H1 (cell line): ENCODE measurements around the gene NUDCD2. TPM values are rescaled to one million over a fixed set of nuclear protein-coding genes. Genes with fewer than 3 reads are reported as not detected.

ENCODE experiments used
- CTCF ChIA-PET: fragments of 300-600 bp; sonication (Branson Sonifier 250); formaldehyde crosslinking; loops from one replicate; lab custom pipeline; 2021; ENCODE audit not compliant: partially characterized antibody; lab: Charles Lee
- POLR2A ChIA-PET: fragments of 300-600 bp; sonication (Branson Sonifier 250); formaldehyde crosslinking; loops from one replicate; lab custom pipeline; 2021; ENCODE audit warnings: inconsistent platforms; ENCODE audit not compliant: partially characterized antibody; lab: Charles Lee
- DNase-seq, 2 experiments: peaks; one replicate each; pipeline versions ENCODE4 v3.0.0 to v3.0.0-alpha.2; 2010 to 2022; ENCODE audit warnings: low spot score in 2 of 2, low read depth in 1 of 2, mixed read lengths in 1 of 2
- FAIRE-seq: peaks from 2 replicates; lab custom pipeline; 2011; peaks lifted over from hg19 to GRCh38; lab: Jason Lieb, UNC
- H2AFZ ChIP-seq: 2 replicates; pipeline ENCODE4 v1.8.1; 2012; ENCODE audit warnings: low read length, inconsistent platforms
- H2AK5ac ChIP-seq: 2 replicates; pipeline ENCODE4 v1.6.1; 2013; ENCODE audit warnings: low read depth, low read length
- H2BK120ac ChIP-seq: replicated peaks from 2 replicates; pipeline ENCODE3; 2013; ENCODE audit warnings: low read depth, low read length, inconsistent platforms
- H2BK12ac ChIP-seq: 2 replicates; pipeline ENCODE4 v1.6.1; 2013; ENCODE audit warnings: low read depth, low read length
- H2BK15ac ChIP-seq: 2 replicates; pipeline ENCODE4 v1.6.1; 2013; ENCODE audit warnings: low read length
- H2BK20ac ChIP-seq: 2 replicates; pipeline ENCODE4 v1.6.1; 2013; ENCODE audit warnings: low read length
- H2BK5ac ChIP-seq: 2 replicates; pipeline ENCODE4 v1.6.1; 2013; ENCODE audit warnings: low read depth, low read length
- H3K14ac ChIP-seq: 2 replicates; pipeline ENCODE4 v1.6.1; 2013; ENCODE audit warnings: inconsistent platforms; ENCODE audit not compliant: insufficient read length
- H3K18ac ChIP-seq: 2 replicates; pipeline ENCODE4 v1.6.1; 2013; ENCODE audit warnings: low read length; ENCODE audit errors: extremely low read depth
- H3K23ac ChIP-seq: 2 replicates; pipeline ENCODE4 v1.6.1; 2013; ENCODE audit warnings: inconsistent platforms; ENCODE audit not compliant: insufficient read length
- H3K23me2 ChIP-seq: 2 replicates; pipeline ENCODE4 v1.6.1; 2013; ENCODE audit warnings: low read depth, low read length
- H3K27ac ChIP-seq: 2 replicates; pipeline ENCODE4 v1.6.1; 2011; ENCODE audit warnings: low read depth, low read length, inconsistent platforms
- H3K27me3 ChIP-seq, 4 experiments: replicated peaks in 1 of 4; 1 replicate in 1 of 4; 2 replicates in 3 of 4; pipeline versions ENCODE4 v1.6.1 to v1.8.1; 2011 to 2013; ENCODE audit warnings: low read length in 3 of 4, mild to moderate bottlenecking in 3 of 4, inconsistent platforms in 2 of 4, mixed read lengths in 2 of 4, moderate library complexity in 1 of 4; ENCODE audit not compliant: control insufficient read depth in 3 of 4, insufficient read depth in 3 of 4; ENCODE audit errors: extremely low read depth in 1 of 4
- H3K36me3 ChIP-seq, 4 experiments: 2 replicates each; pipeline versions ENCODE4 v1.6.1 to v1.8.1; 2011 to 2013; ENCODE audit warnings: mild to moderate bottlenecking in 4 of 4, low read length in 3 of 4, moderate library complexity in 2 of 4, control low read depth in 1 of 4, inconsistent platforms in 1 of 4; ENCODE audit not compliant: insufficient read depth in 4 of 4, control insufficient read depth in 2 of 4
- H3K4ac ChIP-seq: replicated peaks from 2 replicates; pipeline ENCODE3; 2013; ENCODE audit warnings: low read length, low read depth, mixed read lengths, inconsistent platforms; ENCODE audit not compliant: insufficient read length
- H3K4me1 ChIP-seq, 4 experiments: replicated peaks in 1 of 4; 1 replicate in 1 of 4; 2 replicates in 3 of 4; pipeline versions ENCODE4 v1.6.1 to v1.8.1; 2011 to 2013; ENCODE audit warnings: low read length in 3 of 4, inconsistent platforms in 2 of 4, mixed read lengths in 1 of 4; ENCODE audit not compliant: insufficient read depth in 4 of 4, control insufficient read depth in 3 of 4
- H3K4me2 ChIP-seq, 2 experiments: 2 replicates each; pipeline versions ENCODE4 v1.6.1 to v1.8.1; 2011 to 2013; ENCODE audit warnings: low read depth in 2 of 2, low read length in 2 of 2, control low read depth in 1 of 2, inconsistent platforms in 1 of 2, mild to moderate bottlenecking in 1 of 2; ENCODE audit not compliant: insufficient read depth in 1 of 2
- H3K4me3 ChIP-seq, 4 experiments: fragments of 200-600, 300-600 bp in 1 of 4; sonication (generic), shearing (Covaris generic), sonication (Bioruptor Twin) in 1 of 4; 2 replicates each; pipeline versions ENCODE4 v1.5.1 to v1.8.1; 2011 to 2016; ENCODE audit warnings: low read length in 4 of 4, low read depth in 3 of 4, control low read depth in 2 of 4, inconsistent platforms in 2 of 4, mild to moderate bottlenecking in 2 of 4, mixed read lengths in 1 of 4, moderate library complexity in 1 of 4; ENCODE audit not compliant: insufficient read depth in 2 of 4; ENCODE audit errors: extremely low read depth in 1 of 4
- H3K56ac ChIP-seq: replicated peaks from 2 replicates; pipeline ENCODE3; 2013; ENCODE audit warnings: low read depth, mild to moderate bottlenecking, mixed read lengths, low read length, inconsistent platforms; ENCODE audit not compliant: insufficient read length
- H3K79me1 ChIP-seq: 2 replicates; pipeline ENCODE4 v1.6.1; 2013; ENCODE audit warnings: low read depth, low read length, control low read depth
- H3K79me2 ChIP-seq, 2 experiments: 2 replicates each; pipeline versions ENCODE4 v1.6.1 to v1.8.1; 2012 to 2013; ENCODE audit warnings: low read length in 2 of 2, mild to moderate bottlenecking in 2 of 2, inconsistent platforms in 1 of 2; ENCODE audit not compliant: insufficient read depth in 2 of 2, control insufficient read depth in 1 of 2
- H3K9ac ChIP-seq, 4 experiments: replicated peaks in 1 of 4; 1 replicate in 1 of 4; 2 replicates in 3 of 4; pipeline versions ENCODE4 v1.6.1 to v1.8.1; 2011 to 2013; ENCODE audit warnings: low read depth in 3 of 4, low read length in 3 of 4, control low read depth in 2 of 4, mild to moderate bottlenecking in 2 of 4, moderate library complexity in 2 of 4, inconsistent platforms in 1 of 4; ENCODE audit errors: extremely low read depth in 1 of 4
- H3K9me3 ChIP-seq, 2 experiments: 2 replicates each; pipeline versions ENCODE4 v1.6.1 to v1.8.1; 2012 to 2013; ENCODE audit warnings: mild to moderate bottlenecking in 2 of 2, moderate library complexity in 2 of 2, control low read depth in 1 of 2, inconsistent platforms in 1 of 2, low read depth in 1 of 2, low read length in 1 of 2, mixed read lengths in 1 of 2; ENCODE audit not compliant: insufficient read depth in 2 of 2
- H4K20me1 ChIP-seq, 2 experiments: replicated peaks in 1 of 2; 2 replicates each; pipeline versions ENCODE3 to v1.8.1; 2011 to 2013; ENCODE audit warnings: inconsistent platforms in 2 of 2, low read length in 2 of 2, mild to moderate bottlenecking in 1 of 2; ENCODE audit not compliant: insufficient read depth in 2 of 2, control insufficient read depth in 1 of 2
- H4K5ac ChIP-seq: 2 replicates; pipeline ENCODE4 v1.6.1; 2013; ENCODE audit warnings: low read length, low read depth, mixed read lengths, inconsistent platforms; ENCODE audit not compliant: insufficient read length
- H4K8ac ChIP-seq: 2 replicates; pipeline ENCODE4 v1.8.0; 2013; ENCODE audit warnings: mild to moderate bottlenecking, moderate library complexity, low read length, inconsistent platforms; ENCODE audit not compliant: insufficient read depth; ENCODE audit errors: extremely low read depth
- H4K91ac ChIP-seq: replicated peaks from 2 replicates; pipeline ENCODE3; 2013; ENCODE audit warnings: low read length, mixed read lengths, inconsistent platforms; ENCODE audit not compliant: insufficient read length
- ATF3 ChIP-seq: IDR thresholded peaks from 2 replicates; pipeline ENCODE4 v1.6.1; 2011; ENCODE audit warnings: low read depth, mild to moderate bottlenecking, low read length; ENCODE audit not compliant: insufficient read depth
- EP300 ChIP-seq, 2 experiments: IDR thresholded peaks; 1 replicate in 1 of 2; 2 replicates in 1 of 2; pipeline ENCODE4 v1.6.1; 2011 to 2012; ENCODE audit warnings: low read depth in 2 of 2, low read length in 2 of 2, mild to moderate bottlenecking in 2 of 2, borderline replicate concordance in 1 of 2, inconsistent platforms in 1 of 2, moderate library complexity in 1 of 2
- EZH2 ChIP-seq: fragments of 200-600 bp; sonication (generic); IDR thresholded peaks from 2 replicates; pipeline ENCODE4 v1.7.1; 2012; ENCODE audit warnings: low read depth, mild to moderate bottlenecking, moderate library complexity, low read length, inconsistent platforms; ENCODE audit not compliant: severe bottlenecking
- FOSL1 ChIP-seq: IDR thresholded peaks from 2 replicates; pipeline ENCODE4 v1.6.1; 2011; ENCODE audit warnings: mild to moderate bottlenecking, low read depth, low read length, moderate library complexity; ENCODE audit not compliant: insufficient read depth
- JUN ChIP-seq: IDR thresholded peaks from 2 replicates; pipeline ENCODE4 v1.6.1; 2011; ENCODE audit warnings: low read depth, mild to moderate bottlenecking, improper control_type of control experiment, low read length
- KDM5A ChIP-seq: fragments of 200-600 bp; IDR thresholded peaks from 2 replicates; pipeline ENCODE4 v1.7.1; 2012; ENCODE audit warnings: mild to moderate bottlenecking, low read length, inconsistent platforms, mixed read lengths
- MAFK ChIP-seq: IDR thresholded peaks from 2 replicates; pipeline ENCODE4 v1.6.1; 2012; ENCODE audit warnings: low read depth, mild to moderate bottlenecking, improper control_type of control experiment, low read length
- NRF1 ChIP-seq: IDR thresholded peaks from 2 replicates; pipeline ENCODE4 v1.6.1; 2011; ENCODE audit warnings: mild to moderate bottlenecking, low read depth, low read length, improper control_type of control experiment
- PHF8 ChIP-seq: fragments of 200-600 bp; sonication (generic); conservative IDR thresholded peaks from 2 replicates; pipeline ENCODE4 v1.7.1; 2012; ENCODE audit warnings: low read depth, mild to moderate bottlenecking, inconsistent platforms, low read length, moderate library complexity
- SIN3A ChIP-seq, 2 experiments: IDR thresholded peaks in 1 of 2; conservative IDR thresholded peaks in 1 of 2; 2 replicates each; pipeline ENCODE4 v1.6.1; 2011 to 2012; ENCODE audit warnings: low read length in 2 of 2, improper control_type of control experiment in 1 of 2, low read depth in 1 of 2, mild to moderate bottlenecking in 1 of 2
- WGBS, 2 experiments: shearing (Covaris generic) in 1 of 2; methylation state at CpG; one replicate each; pipeline versions ENCODE4 v1.1.6 to v1.1.7; 2013 to 2015; ENCODE audit warnings: low lambda C conversion rate in 2 of 2, mixed read lengths in 2 of 2, inconsistent platforms in 1 of 2, low coverage in 1 of 2, missing lambda C conversion rate in 1 of 2; ENCODE audit not compliant: insufficient replicate concordance in 2 of 2, insufficient coverage in 1 of 2, insufficient read length in 1 of 2; ENCODE audit errors: extremely low coverage in 1 of 2, missing lambda C conversion rate in 1 of 2; 5-methylcytosine and 5-hydroxymethylcytosine counted together
- polyA plus RNA-seq, 7 experiments: library from polyadenylated mRNA; depleted of rRNA in 3 of 7; stranded (reverse) in 5 of 7; unstranded in 2 of 7; fragments of >200 nt in 5 of 7; fragments of 200-250 nt in 2 of 7; gene quantifications; 1 replicate in 5 of 7; 2 replicates in 1 of 7; 4 replicates in 1 of 7; pipeline versions ENCODE4 v1.2.1 to v1.2.3, GENCODE V29; 2011 to 2013; ENCODE audit warnings: missing spikeins in 2 of 7, mixed read lengths in 2 of 7
- total RNA-seq: library from RNA; stranded (reverse); fragmentation: NEBNext Ultra II Directional; extraction: Animal tissue kit (Norgen Biotek cat#: 25700); gene quantifications from 2 replicates; pipeline ENCODE4 v1.2.1, GENCODE V29; 2021

NUDCD2 gene
- total and polyA plus RNA-seq, 2 of the 8 experiments (the other 6 are each of a cell fraction or from before 2014, with no cell fraction given), result 12.2 to 59.5 TPM

GRCh38 chr5:163436515-163436914, 23.4 kb downstream of the NUDCD2 start:
- Histone ChIP-seq H3K36me3 (peaks cover 3 to 26% (median 18%) of the 10 kb centered on the region in 4 experiments; a peak in 7 of 8 replicates), H3K18ac (no peak overlapping the region), H3K79me2 (peaks cover 20 to 44% of the 10 kb centered on the region in 2 experiments), H4K91ac (no peak overlapping the region), H2BK20ac (no peak overlapping the region), H3K27me3 (no peaks in the 10 kb centered on the region), H4K20me1 (peaks cover 7 to 14% of the 10 kb centered on the region in 2 experiments), H2AK5ac (no peak overlapping the region), H2BK12ac (no peak overlapping the region), H4K5ac (peak overlapping the region; percentile 36), H3K14ac (no peak overlapping the region), H3K4me1 (peaks cover 0 to 3% (median 1%) of the 10 kb centered on the region in 4 experiments; a peak in 3 of 7 replicates), H3K79me1 (no peaks in the 10 kb centered on the region), H3K23ac (no peak overlapping the region), H3K4ac (peak overlapping the region; percentile 27), H3K4me2 (peak overlapping the region; percentile 65 to 85), H3K23me2 (peaks cover 4% of the 10 kb centered on the region; the same call in 1 of the 2 replicates), H2AFZ (no peak overlapping the region), H4K8ac (no peak overlapping the region), H3K4me3 (peak overlapping the region; percentile 9 to 92 (median 87); a peak in 5 of 8 replicates), H2BK120ac (no peak overlapping the region), H3K9ac (peak overlapping the region in 1 of 4 experiments; percentile 27; a peak in 2 of 7 replicates), H2BK15ac (no peak overlapping the region), H3K27ac (no peak overlapping the region), H3K56ac (no peak overlapping the region), H2BK5ac (no peak overlapping the region), H3K9me3 (no peaks in the 10 kb centered on the region)
- TF ChIP-seq PHF8 (no peak), EP300 (IDR thresholded peaks at IDR 0.05; ENCODE audit: borderline replicate concordance in 1 of 2, low read depth in 2 of 2, low read length in 2 of 2) (no peak), ATF3 (no peak), KDM5A (no peak), SIN3A (conservative IDR thresholded peaks at IDR 0.05 in 1 of 2, IDR thresholded peaks at IDR 0.05 in 1 of 2; ENCODE audit: low read depth in 1 of 2, low read length in 2 of 2) (no peak), NRF1 (no peak), FOSL1 (no peak), EZH2 (no peak), JUN (no peak), MAFK (no peak)
- FAIRE-seq (no peak), DNase-seq (no peak)
- WGBS, 2 experiments, result 48% methylated on average over 4 of the region's 4 CpGs; no CpG with 5 or more reads in 1 of the 2 experiments
- POLR2A ChIA-PET, result interaction anchor here (1.0 kb wide), 1 partner anchor 24 kb away, joined by 3 read pairs; the partner anchor contains the start of gene HMMR
- CTCF ChIA-PET, result no interaction called here
